ENCODE measurements around the gene FNIP1. TPM values are rescaled to one million over a fixed set of nuclear protein-coding genes. Genes with fewer than 3 reads are reported as not detected.

The FNIP1 gene
- total and polyA plus RNA-seq, 2 of the 13 experiments (the other 11 are each of a cell fraction or from before 2014, with no cell fraction given): 10.9 to 29.3 TPM

DNA sequence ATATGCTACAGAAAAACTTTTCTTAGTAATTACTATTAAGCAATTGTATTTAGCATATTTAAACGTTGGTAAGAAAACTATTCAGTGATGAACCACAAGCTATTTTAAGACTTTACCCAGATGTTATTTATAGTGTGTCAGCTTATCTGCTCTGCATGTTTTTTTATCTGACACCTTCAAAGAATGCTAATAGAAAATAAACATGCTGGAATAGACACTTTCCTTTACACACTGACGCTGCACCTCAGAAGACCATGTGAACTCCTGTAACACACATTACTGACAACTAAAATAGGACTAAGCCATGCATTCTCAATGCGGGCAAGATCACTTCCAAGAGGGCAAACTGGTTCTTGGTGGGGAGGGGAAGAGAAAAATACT, 38.3 kb downstream of the FNIP1 start (continued):
- TF ChIP-seq, protein P1, sequence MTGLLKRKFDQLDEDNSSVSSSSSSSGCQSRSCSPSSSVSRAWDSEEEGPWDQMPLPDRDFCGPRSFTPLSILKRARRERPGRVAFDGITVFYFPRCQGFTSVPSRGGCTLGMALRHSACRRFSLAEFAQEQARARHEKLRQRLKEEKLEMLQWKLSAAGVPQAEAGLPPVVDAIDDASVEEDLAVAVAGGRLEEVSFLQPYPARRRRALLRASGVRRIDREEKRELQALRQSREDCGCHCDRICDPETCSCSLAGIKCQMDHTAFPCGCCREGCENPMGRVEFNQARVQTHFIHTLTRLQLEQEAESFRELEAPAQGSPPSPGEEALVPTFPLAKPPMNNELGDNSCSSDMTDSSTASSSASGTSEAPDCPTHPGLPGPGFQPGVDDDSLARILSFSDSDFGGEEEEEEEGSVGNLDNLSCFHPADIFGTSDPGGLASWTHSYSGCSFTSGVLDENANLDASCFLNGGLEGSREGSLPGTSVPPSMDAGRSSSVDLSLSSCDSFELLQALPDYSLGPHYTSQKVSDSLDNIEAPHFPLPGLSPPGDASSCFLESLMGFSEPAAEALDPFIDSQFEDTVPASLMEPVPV (CRISPR knock-in tag; IDR thresholded peaks at IDR 0.05): no peak
- no peak for TF ChIP-seq NFATC3 (CRISPR knock-in tag; IDR thresholded peaks at IDR 0.05)
- no peak for TF ChIP-seq HMGA1 (CRISPR knock-in tag; conservative IDR thresholded peaks at IDR 0.05)

GRCh38 chr5:131757830-131758519, 38.8 kb downstream of the FNIP1 start:
- no peak for FAIRE-seq
- BruUV-seq (replicated peaks): no TSS peak
- Histone ChIP-seq H3K36me3 (replicated peaks in 1 of 2; ENCODE audit: control insufficient read depth in 1 of 2, insufficient read depth in 2 of 2, low read length in 2 of 2) (no peaks in the 10 kb centered on the region), H2AFZ (ENCODE audit: low read length) (no peak overlapping the region), H3K27me3 (ENCODE audit: control insufficient read depth in 1 of 2, insufficient read depth in 2 of 2, low read length in 2 of 2) (no peaks in the 10 kb centered on the region), H3K4me1 (ENCODE audit: insufficient read depth, low read length) (0 out of 2 replicates have a peak, but pooled peaks cover 11% of the 10 kb centered on the region), H3K9ac (ENCODE audit: insufficient read depth, low read depth, low read length) (no peak overlapping the region), H3K79me2 (ENCODE audit: insufficient read depth, low read length) (peaks cover 98% of the 10 kb centered on the region), H4K20me1 (ENCODE audit: insufficient read depth, low read length) (peaks cover 37% of the 10 kb centered on the region), H3K27ac (ENCODE audit: extremely low read length, insufficient read depth, low read length) (no peak overlapping the region), H3K4me3 (replicated peaks in 1 of 3; ENCODE audit: insufficient read depth in 1 of 3, low read depth in 2 of 3, low read length in 3 of 3) (no peak overlapping the region), H3K4me2 (ENCODE audit: low read depth, low read length) (no peak overlapping the region), H3K9me3 (ENCODE audit: low read length) (no peaks in the 10 kb centered on the region)
- ChIA-PET POLR2A (no interaction called here), CTCF (ENCODE audit: low intra/inter-chr PET ratio, low total read pairs) (no interaction called here)
- WGBS (ENCODE audit: low lambda C conversion rate): 98% methylated on average over 1 of the region's 1 CpG
- no peak for DNase-seq (ENCODE audit: low spot score)
- ATAC-seq: no peak
- in situ Hi-C loops (cut with HindIII; ENCODE audit: extremely low pct_ligation_motif_present, low pct_unique_long_range_greater_than_20kb): no loop called here
- intact Hi-C loops (cut with micrococcal nuclease; ENCODE audit: unreplicated experiment): no loop called here
- TF ChIP-seq ZBTB7B (CRISPR knock-in tag; IDR thresholded peaks at IDR 0.05): no peak
- no peak for TF ChIP-seq FLYWCH1 (CRISPR knock-in tag; IDR thresholded peaks at IDR 0.05)
- TF ChIP-seq, protein P2, sequence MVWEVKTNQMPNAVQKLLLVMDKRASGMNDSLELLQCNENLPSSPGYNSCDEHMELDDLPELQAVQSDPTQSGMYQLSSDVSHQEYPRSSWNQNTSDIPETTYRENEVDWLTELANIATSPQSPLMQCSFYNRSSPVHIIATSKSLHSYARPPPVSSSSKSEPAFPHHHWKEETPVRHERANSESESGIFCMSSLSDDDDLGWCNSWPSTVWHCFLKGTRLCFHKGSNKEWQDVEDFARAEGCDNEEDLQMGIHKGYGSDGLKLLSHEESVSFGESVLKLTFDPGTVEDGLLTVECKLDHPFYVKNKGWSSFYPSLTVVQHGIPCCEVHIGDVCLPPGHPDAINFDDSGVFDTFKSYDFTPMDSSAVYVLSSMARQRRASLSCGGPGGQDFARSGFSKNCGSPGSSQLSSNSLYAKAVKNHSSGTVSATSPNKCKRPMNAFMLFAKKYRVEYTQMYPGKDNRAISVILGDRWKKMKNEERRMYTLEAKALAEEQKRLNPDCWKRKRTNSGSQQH (CRISPR knock-in tag; IDR thresholded peaks at IDR 0.05; ENCODE audit: low read depth): no peak
- no peak for TF ChIP-seq RFX5 (IDR thresholded peaks at IDR 0.05; ENCODE audit: low read depth, low read length)
- TF ChIP-seq ZNF780A (CRISPR knock-in tag; IDR thresholded peaks at IDR 0.05): no peak
- no peak for TF ChIP-seq AFF4 (CRISPR knock-in tag; IDR thresholded peaks at IDR 0.05)
- TF ChIP-seq PRPF4 (IDR thresholded peaks at IDR 0.05; ENCODE audit: low read depth, low read length, poor library complexity, severe bottlenecking): no peak
- TF ChIP-seq, protein P3, sequence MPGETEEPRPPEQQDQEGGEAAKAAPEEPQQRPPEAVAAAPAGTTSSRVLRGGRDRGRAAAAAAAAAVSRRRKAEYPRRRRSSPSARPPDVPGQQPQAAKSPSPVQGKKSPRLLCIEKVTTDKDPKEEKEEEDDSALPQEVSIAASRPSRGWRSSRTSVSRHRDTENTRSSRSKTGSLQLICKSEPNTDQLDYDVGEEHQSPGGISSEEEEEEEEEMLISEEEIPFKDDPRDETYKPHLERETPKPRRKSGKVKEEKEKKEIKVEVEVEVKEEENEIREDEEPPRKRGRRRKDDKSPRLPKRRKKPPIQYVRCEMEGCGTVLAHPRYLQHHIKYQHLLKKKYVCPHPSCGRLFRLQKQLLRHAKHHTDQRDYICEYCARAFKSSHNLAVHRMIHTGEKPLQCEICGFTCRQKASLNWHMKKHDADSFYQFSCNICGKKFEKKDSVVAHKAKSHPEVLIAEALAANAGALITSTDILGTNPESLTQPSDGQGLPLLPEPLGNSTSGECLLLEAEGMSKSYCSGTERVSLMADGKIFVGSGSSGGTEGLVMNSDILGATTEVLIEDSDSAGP (CRISPR knock-in tag; IDR thresholded peaks at IDR 0.05; ENCODE audit: borderline replicate concordance): no peak

Data from HepG2 (cell line).